Measurements from ENCODE around the gene MIOS.

Gene MIOS

DNA sequence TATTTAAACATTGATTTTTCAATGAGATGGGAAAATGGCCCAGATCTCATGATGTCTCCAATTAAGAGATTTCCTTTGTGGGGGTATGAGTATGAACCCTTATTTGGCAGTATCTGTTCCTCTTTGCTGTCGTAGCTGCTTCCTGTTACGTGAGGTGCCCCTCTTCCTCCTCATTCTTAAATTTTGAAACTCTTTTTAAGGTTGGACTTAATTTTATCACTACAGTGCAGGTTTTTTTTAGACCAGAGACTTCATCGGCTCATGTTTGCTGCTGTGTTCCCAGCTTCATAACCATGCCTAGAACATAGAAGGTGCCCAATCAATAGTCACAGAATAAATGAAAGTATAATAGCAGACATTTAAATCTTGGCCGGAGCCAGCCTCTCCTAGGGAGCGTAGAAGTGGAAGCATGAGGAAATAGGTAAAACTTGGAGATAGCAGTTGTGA lies 2.4 kb downstream of the MIOS start:
- Histone ChIP-seq H3K4me2 (ENCODE audit: low read depth, low read length, poor library complexity, severe bottlenecking) (peak overlapping the region; percentile 91), H3K4me1 (ENCODE audit: insufficient read depth, low read length, poor library complexity, severe bottlenecking) (peaks cover 56% of the 10 kb centered on the region), H3K79me2 (ENCODE audit: insufficient read depth, low read length) (peaks cover 61% of the 10 kb centered on the region), H4K20me1 (ENCODE audit: insufficient read depth, low read length, poor library complexity, severe bottlenecking) (peaks cover 15% of the 10 kb centered on the region), H3K9ac (ENCODE audit: low read depth, low read length, poor library complexity, severe bottlenecking) (peak overlapping the region; percentile 92), H2AFZ (ENCODE audit: low read length) (no peak overlapping the region), H3K9me3 (ENCODE audit: insufficient read depth, low read depth, low read length) (no peaks in the 10 kb centered on the region), H3K27me3 (ENCODE audit: insufficient read depth, low read length, poor library complexity, severe bottlenecking) (no peaks in the 10 kb centered on the region), H3F3A (ENCODE audit: low read depth) (no peaks in the 10 kb centered on the region; the same call in 1 of the 2 replicates), H3K9me2 (replicated peaks; ENCODE audit: low read depth, low read length) (no peaks in the 10 kb centered on the region), H3K36me3 (ENCODE audit: insufficient read depth, low read length) (no peaks in the 10 kb centered on the region), H3K4me3 (ENCODE audit: low read length, poor library complexity, severe bottlenecking) (peak overlapping the region; percentile 99)
- TF ChIP-seq, protein P1, sequence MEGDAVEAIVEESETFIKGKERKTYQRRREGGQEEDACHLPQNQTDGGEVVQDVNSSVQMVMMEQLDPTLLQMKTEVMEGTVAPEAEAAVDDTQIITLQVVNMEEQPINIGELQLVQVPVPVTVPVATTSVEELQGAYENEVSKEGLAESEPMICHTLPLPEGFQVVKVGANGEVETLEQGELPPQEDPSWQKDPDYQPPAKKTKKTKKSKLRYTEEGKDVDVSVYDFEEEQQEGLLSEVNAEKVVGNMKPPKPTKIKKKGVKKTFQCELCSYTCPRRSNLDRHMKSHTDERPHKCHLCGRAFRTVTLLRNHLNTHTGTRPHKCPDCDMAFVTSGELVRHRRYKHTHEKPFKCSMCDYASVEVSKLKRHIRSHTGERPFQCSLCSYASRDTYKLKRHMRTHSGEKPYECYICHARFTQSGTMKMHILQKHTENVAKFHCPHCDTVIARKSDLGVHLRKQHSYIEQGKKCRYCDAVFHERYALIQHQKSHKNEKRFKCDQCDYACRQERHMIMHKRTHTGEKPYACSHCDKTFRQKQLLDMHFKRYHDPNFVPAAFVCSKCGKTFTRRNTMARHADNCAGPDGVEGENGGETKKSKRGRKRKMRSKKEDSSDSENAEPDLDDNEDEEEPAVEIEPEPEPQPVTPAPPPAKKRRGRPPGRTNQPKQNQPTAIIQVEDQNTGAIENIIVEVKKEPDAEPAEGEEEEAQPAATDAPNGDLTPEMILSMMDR (conservative IDR thresholded peaks at IDR 0.05; ENCODE audit: low read length) = no peak
- no peak for TF ChIP-seq EZH2phosphoT487 (IDR thresholded peaks at IDR 0.05; ENCODE audit: borderline replicate concordance)

DNA sequence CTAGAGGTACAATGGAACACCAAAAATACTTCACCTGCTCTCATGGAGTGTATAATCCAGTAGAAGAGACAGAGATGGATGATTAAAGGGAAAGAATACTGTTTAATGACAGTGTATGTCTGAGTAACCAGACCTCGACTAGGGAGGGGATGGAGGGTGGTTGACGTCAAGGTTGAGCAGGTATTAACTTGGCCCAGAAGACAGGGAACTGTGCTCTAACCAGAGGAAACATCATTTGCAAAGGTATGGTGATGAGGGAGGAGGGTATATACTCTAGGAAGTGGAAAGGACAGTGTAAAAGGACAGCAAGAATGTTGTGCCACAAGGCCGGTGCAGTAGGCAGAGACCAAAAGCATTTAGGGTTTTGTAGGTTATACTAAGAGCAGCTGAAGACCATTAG lies 2.9 kb downstream of the MIOS start:
- peak overlapping the region; percentile 99 for H3K4me3 ChIP-seq (ENCODE audit: low read length, poor library complexity, severe bottlenecking)
- no peaks in the 10 kb centered on the region; the same call in 1 of the 2 replicates for H3F3A ChIP-seq (ENCODE audit: low read depth)
- peaks cover 56% of the 10 kb centered on the region for H3K4me1 ChIP-seq (ENCODE audit: insufficient read depth, low read length, poor library complexity, severe bottlenecking)
- TF ChIP-seq, protein P1 (conservative IDR thresholded peaks at IDR 0.05; ENCODE audit: low read length) = no peak
- no peak for TF ChIP-seq EZH2phosphoT487 (IDR thresholded peaks at IDR 0.05; ENCODE audit: borderline replicate concordance)
- peak overlapping the region; percentile 92 for H3K9ac ChIP-seq (ENCODE audit: low read depth, low read length, poor library complexity, severe bottlenecking)
- H3K4me2 ChIP-seq (ENCODE audit: low read depth, low read length, poor library complexity, severe bottlenecking) = peak overlapping the region; percentile 91
- H4K20me1 ChIP-seq (ENCODE audit: insufficient read depth, low read length, poor library complexity, severe bottlenecking) = peaks cover 15% of the 10 kb centered on the region
- no peaks in the 10 kb centered on the region for H3K9me2 ChIP-seq (replicated peaks; ENCODE audit: low read depth, low read length)
- H3K79me2 ChIP-seq (ENCODE audit: insufficient read depth, low read length) = peaks cover 61% of the 10 kb centered on the region
- H2AFZ ChIP-seq (ENCODE audit: low read length) = no peak overlapping the region
- H3K9me3 ChIP-seq (ENCODE audit: insufficient read depth, low read depth, low read length) = no peaks in the 10 kb centered on the region
- no peaks in the 10 kb centered on the region for H3K27me3 ChIP-seq (ENCODE audit: insufficient read depth, low read length, poor library complexity, severe bottlenecking)
- no peaks in the 10 kb centered on the region for H3K36me3 ChIP-seq (ENCODE audit: insufficient read depth, low read length)

DNA sequence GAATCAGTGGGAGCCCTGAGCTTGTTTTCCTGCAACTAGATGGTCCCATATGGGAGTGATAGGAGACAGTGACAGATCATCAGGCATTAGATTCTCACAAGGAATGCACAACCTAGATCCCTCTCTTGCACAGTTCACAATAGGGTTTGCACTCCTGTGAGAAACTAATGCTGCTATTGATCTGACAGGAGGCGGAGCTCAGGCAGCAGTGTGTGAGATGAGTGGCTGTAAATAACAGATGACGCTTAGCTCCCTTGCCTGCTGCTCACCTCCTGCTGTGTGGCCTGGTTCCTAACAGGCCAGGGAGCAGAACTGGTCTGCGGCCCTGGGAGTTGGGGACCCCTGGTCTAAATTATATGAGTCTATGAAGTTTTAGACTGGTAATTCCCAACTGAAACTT lies 3.9 kb downstream of the MIOS start:
- no peak overlapping the region for H2AFZ ChIP-seq (ENCODE audit: low read length)
- TF ChIP-seq EZH2phosphoT487 (IDR thresholded peaks at IDR 0.05; ENCODE audit: borderline replicate concordance) = no peak
- TF ChIP-seq, protein P1 (conservative IDR thresholded peaks at IDR 0.05; ENCODE audit: low read length) = no peak
- peaks cover 55% of the 10 kb centered on the region for H3K4me1 ChIP-seq (ENCODE audit: insufficient read depth, low read length, poor library complexity, severe bottlenecking)
- H3K36me3 ChIP-seq (ENCODE audit: insufficient read depth, low read length) = no peaks in the 10 kb centered on the region
- peaks cover 15% of the 10 kb centered on the region for H4K20me1 ChIP-seq (ENCODE audit: insufficient read depth, low read length, poor library complexity, severe bottlenecking)
- peak overlapping the region; percentile 39 for H3K4me3 ChIP-seq (ENCODE audit: low read length, poor library complexity, severe bottlenecking)
- no peaks in the 10 kb centered on the region for H3K9me2 ChIP-seq (replicated peaks; ENCODE audit: low read depth, low read length)
- H3K9me3 ChIP-seq (ENCODE audit: insufficient read depth, low read depth, low read length) = no peaks in the 10 kb centered on the region
- H3K4me2 ChIP-seq (ENCODE audit: low read depth, low read length, poor library complexity, severe bottlenecking) = peak overlapping the region; percentile 91
- H3K27me3 ChIP-seq (ENCODE audit: insufficient read depth, low read length, poor library complexity, severe bottlenecking) = no peaks in the 10 kb centered on the region
- no peaks in the 10 kb centered on the region; the same call in 1 of the 2 replicates for H3F3A ChIP-seq (ENCODE audit: low read depth)
- H3K79me2 ChIP-seq (ENCODE audit: insufficient read depth, low read length) = peaks cover 61% of the 10 kb centered on the region
- H3K9ac ChIP-seq (ENCODE audit: low read depth, low read length, poor library complexity, severe bottlenecking) = no peak overlapping the region
